Inflammatory macrophage treated with lipopolysaccharide for 1 hour (primary cell): Measurements from ENCODE around the gene HIVEP3.
A peak's percentile ranks its signal among the peaks of the same experiment; 100 is the strongest.

Source experiments
- DNase-seq, 2 donors: peaks; one replicate each; pipeline ENCODE4 v3.0.0-alpha.2; 2020 to 2022

Gene HIVEP3

GRCh38 chr1:41661428-41662060 is 257.2 kb downstream of the HIVEP3 start:
- peak; percentile 47 to 49 for DNase-seq

GRCh38 chr1:41660570-41661427 is 257.9 kb downstream of the HIVEP3 start:
- DNase-seq = peak in 1 of 2 donors; percentile 21

- no peak for DNase-seq
Measured at GRCh38 chr1:41659903-41660302, 258.8 kb downstream of the HIVEP3 start.

- no peak for DNase-seq
Measured at GRCh38 chr1:41659159-41659495, 259.6 kb downstream of the HIVEP3 start.

- DNase-seq = peak; percentile 75 to 82
Measured at GRCh38 chr1:41658431-41659158, 260.1 kb downstream of the HIVEP3 start.

- no peak for DNase-seq
Measured at GRCh38 chr1:41657679-41658295, 260.9 kb downstream of the HIVEP3 start.

GRCh38 chr1:41656825-41657500 is 261.8 kb downstream of the HIVEP3 start:
- DNase-seq = peak in 1 of 2 donors; percentile 38

GRCh38 chr1:41656068-41656467 is 262.7 kb downstream of the HIVEP3 start:
- peak; percentile 68 to 72 for DNase-seq

GRCh38 chr1:41655632-41656031 is 263.1 kb downstream of the HIVEP3 start:
- DNase-seq = no peak

GRCh38 chr1:41653574-41653973 is 265.1 kb downstream of the HIVEP3 start:
- DNase-seq = no peak

GRCh38 chr1:41652384-41653265 is 266.1 kb downstream of the HIVEP3 start:
- DNase-seq = no peak

- peak; percentile 65 to 69 for DNase-seq
Measured at GRCh38 chr1:41650028-41650880, 268.5 kb downstream of the HIVEP3 start.

GRCh38 chr1:41649396-41650027 is 269.2 kb downstream of the HIVEP3 start:
- no peak for DNase-seq

- no peak for DNase-seq
Measured at GRCh38 chr1:41648844-41649243, 269.9 kb downstream of the HIVEP3 start.

GRCh38 chr1:41648230-41648629 is 270.5 kb downstream of the HIVEP3 start:
- DNase-seq = no peak

- no peak for DNase-seq
Measured at GRCh38 chr1:41647221-41648135, 271.2 kb downstream of the HIVEP3 start.

GRCh38 chr1:41646186-41646585 is 272.5 kb downstream of the HIVEP3 start:
- no peak for DNase-seq

GRCh38 chr1:41645062-41645461 is 273.7 kb downstream of the HIVEP3 start:
- DNase-seq = no peak
